ENCODE data around the gene IL36RN.

Gene IL36RN

GRCh38 chr2:113058998-113059960, at the start of gene IL36RN:
TSS of gene IL36RN (plus strand) at chr2:113059198. CDS start at chr2:113059439, 241 bp downstream.
- H2AFZ ChIP-seq (ENCODE audit: low read depth, low read length), result no peak within 1 kb of the TSS
- H3K4me3 ChIP-seq (ENCODE audit: low read length), result no peak within 1 kb of the TSS
- no peaks in the 10 kb centered on the region for H3K79me2 ChIP-seq (ENCODE audit: low read length)
- no peak within 1 kb of the TSS for H3K27ac ChIP-seq (ENCODE audit: low read length)
- H3K9ac ChIP-seq (ENCODE audit: low read length), result no peak within 1 kb of the TSS
- H3K4me1 ChIP-seq (ENCODE audit: low read length), result no peaks in the 10 kb centered on the region
- no peaks in the 10 kb centered on the region for H3K9me3 ChIP-seq (ENCODE audit: insufficient read depth, low read length)
- no peaks in the 10 kb centered on the region for H3K36me3 ChIP-seq (replicated peaks; ENCODE audit: low read depth, low read length)
- no peaks in the 10 kb centered on the region for H3K27me3 ChIP-seq (ENCODE audit: low read depth, low read length)
- no peak within 1 kb of the TSS for H3K4me2 ChIP-seq (ENCODE audit: low read length)
- no peaks in the 10 kb centered on the region for H4K20me1 ChIP-seq (ENCODE audit: insufficient read depth, low read length)
- no peak for TF ChIP-seq EZH2phosphoT487 (IDR thresholded peaks at IDR 0.05; ENCODE audit: low read depth)
- no peak for TF ChIP-seq CTCF (IDR thresholded peaks at IDR 0.05; ENCODE audit: low read depth, low read length)

- Histone ChIP-seq H3K4me1 (ENCODE audit: low read length) (no peaks in the 10 kb centered on the region), H3K9ac (ENCODE audit: low read length) (no peak overlapping the region), H3K4me2 (ENCODE audit: low read length) (no peak overlapping the region), H4K20me1 (ENCODE audit: insufficient read depth, low read length) (no peaks in the 10 kb centered on the region), H3K27ac (ENCODE audit: low read length) (no peak overlapping the region), H3K79me2 (ENCODE audit: low read length) (no peaks in the 10 kb centered on the region), H2AFZ (ENCODE audit: low read depth, low read length) (no peak overlapping the region), H3K4me3 (ENCODE audit: low read length) (no peak overlapping the region), H3K9me3 (ENCODE audit: insufficient read depth, low read length) (no peaks in the 10 kb centered on the region), H3K27me3 (ENCODE audit: low read depth, low read length) (no peaks in the 10 kb centered on the region), H3K36me3 (replicated peaks; ENCODE audit: low read depth, low read length) (no peaks in the 10 kb centered on the region)
- TF ChIP-seq CTCF (IDR thresholded peaks at IDR 0.05; ENCODE audit: low read depth, low read length) (no peak), EZH2phosphoT487 (IDR thresholded peaks at IDR 0.05; ENCODE audit: low read depth) (no peak)
Observed at GRCh38 chr2:113009622-113010021, 49.4 kb upstream of the IL36RN start.

- H3K36me3 ChIP-seq (replicated peaks; ENCODE audit: low read depth, low read length), result no peaks in the 10 kb centered on the region
- no peak overlapping the region for H3K4me3 ChIP-seq (ENCODE audit: low read length)
- H4K20me1 ChIP-seq (ENCODE audit: insufficient read depth, low read length), result no peaks in the 10 kb centered on the region
- H3K4me2 ChIP-seq (ENCODE audit: low read length), result no peak overlapping the region
- H3K27me3 ChIP-seq (ENCODE audit: low read depth, low read length), result no peaks in the 10 kb centered on the region
- H3K27ac ChIP-seq (ENCODE audit: low read length), result no peak overlapping the region
- no peaks in the 10 kb centered on the region for H3K4me1 ChIP-seq (ENCODE audit: low read length)
- no peak overlapping the region for H3K9ac ChIP-seq (ENCODE audit: low read length)
- no peaks in the 10 kb centered on the region for H3K79me2 ChIP-seq (ENCODE audit: low read length)
- no peak for TF ChIP-seq EZH2phosphoT487 (IDR thresholded peaks at IDR 0.05; ENCODE audit: low read depth)
- TF ChIP-seq CTCF (IDR thresholded peaks at IDR 0.05; ENCODE audit: low read depth, low read length), result no peak
- H3K9me3 ChIP-seq (ENCODE audit: insufficient read depth, low read length), result no peaks in the 10 kb centered on the region
- no peak overlapping the region for H2AFZ ChIP-seq (ENCODE audit: low read depth, low read length)
Observed at GRCh38 chr2:113010088-113010487, 48.9 kb upstream of the IL36RN start.

GRCh38 chr2:113011108-113011507, 47.9 kb upstream of the IL36RN start:
- Histone ChIP-seq H3K79me2 (ENCODE audit: low read length) (no peaks in the 10 kb centered on the region), H3K27ac (ENCODE audit: low read length) (no peak overlapping the region), H2AFZ (ENCODE audit: low read depth, low read length) (no peak overlapping the region), H4K20me1 (ENCODE audit: insufficient read depth, low read length) (no peaks in the 10 kb centered on the region), H3K4me2 (ENCODE audit: low read length) (peak overlapping the region; percentile 3; the same call in 1 of the 2 replicates), H3K36me3 (replicated peaks; ENCODE audit: low read depth, low read length) (no peaks in the 10 kb centered on the region), H3K4me1 (ENCODE audit: low read length) (peaks cover 10% of the 10 kb centered on the region), H3K9ac (ENCODE audit: low read length) (no peak overlapping the region), H3K9me3 (ENCODE audit: insufficient read depth, low read length) (no peaks in the 10 kb centered on the region), H3K4me3 (ENCODE audit: low read length) (no peak overlapping the region), H3K27me3 (ENCODE audit: low read depth, low read length) (no peaks in the 10 kb centered on the region)
- TF ChIP-seq CTCF (IDR thresholded peaks at IDR 0.05; ENCODE audit: low read depth, low read length), result no peak
- no peak for TF ChIP-seq EZH2phosphoT487 (IDR thresholded peaks at IDR 0.05; ENCODE audit: low read depth)
